Upper lobe of right lung (tissue), 1 donor: ENCODE results near the gene AURKAIP1. TPM values are rescaled to one million over a fixed set of nuclear protein-coding genes. Genes with fewer than 3 reads are reported as not detected.

ENCODE experiments used
- ATAC-seq: fragments of 200-7000 bp; cut with Tn5 transposase; one replicate; pipeline ENCODE4 v1.9.1; 2020; ENCODE audit warnings: mild to moderate bottlenecking, moderate library complexity
- DNase-seq: peaks from one replicate; pipeline ENCODE4 v3.0.0-alpha.2; 2020
- H3K27ac ChIP-seq: fragments of 200-600 bp; one replicate; pipeline ENCODE4 v1.8.0; 2022
- H3K27me3 ChIP-seq: fragments of 200-600 bp; one replicate; pipeline ENCODE4 v1.8.0; 2022; ENCODE audit warnings: mild to moderate bottlenecking
- H3K36me3 ChIP-seq: fragments of 200-600 bp; one replicate; pipeline ENCODE4 v1.8.0; 2022
- H3K4me1 ChIP-seq: fragments of 200-600 bp; one replicate; pipeline ENCODE4 v1.8.0; 2022
- H3K4me3 ChIP-seq: fragments of 200-600 bp; one replicate; pipeline ENCODE4 v1.8.0; 2022; ENCODE audit warnings: mild to moderate bottlenecking
- H3K9me3 ChIP-seq: fragments of 200-600 bp; one replicate; pipeline ENCODE4 v1.8.0; 2022
- CTCF ChIP-seq: fragments of 200-600 bp; IDR thresholded peaks from one replicate; pipeline ENCODE4 v1.8.0; 2022; ENCODE audit warnings: antibody characterized with exemption
- intact Hi-C: fragments of 100-400 bp; cut with DNase I; formaldehyde crosslinking; loops from one replicate; pipeline ENCODE4 v1.11.0; 2022
- microRNA-seq: library from miRNA; unstranded; fragments of <30 nt; microRNA quantifications from one replicate; pipeline ENCODE4 v1.2.0, GENCODE V29; 2020; ENCODE audit warnings: borderline microRNAs expressed
- total RNA-seq: library from RNA; stranded (reverse); fragmentation: NEBNext Ultra II Directional; extraction: Animal tissue kit (Norgen Biotek cat#: 25700); gene quantifications from one replicate; pipeline ENCODE4 v1.2.1, GENCODE V29; 2021
- donor health status: DM: no; HTN: yes; CAD: no; lungs with severe emphysema.

The AURKAIP1 gene
- total RNA-seq, 1 donor from 2014 or later: 92.1 TPM

DNA sequence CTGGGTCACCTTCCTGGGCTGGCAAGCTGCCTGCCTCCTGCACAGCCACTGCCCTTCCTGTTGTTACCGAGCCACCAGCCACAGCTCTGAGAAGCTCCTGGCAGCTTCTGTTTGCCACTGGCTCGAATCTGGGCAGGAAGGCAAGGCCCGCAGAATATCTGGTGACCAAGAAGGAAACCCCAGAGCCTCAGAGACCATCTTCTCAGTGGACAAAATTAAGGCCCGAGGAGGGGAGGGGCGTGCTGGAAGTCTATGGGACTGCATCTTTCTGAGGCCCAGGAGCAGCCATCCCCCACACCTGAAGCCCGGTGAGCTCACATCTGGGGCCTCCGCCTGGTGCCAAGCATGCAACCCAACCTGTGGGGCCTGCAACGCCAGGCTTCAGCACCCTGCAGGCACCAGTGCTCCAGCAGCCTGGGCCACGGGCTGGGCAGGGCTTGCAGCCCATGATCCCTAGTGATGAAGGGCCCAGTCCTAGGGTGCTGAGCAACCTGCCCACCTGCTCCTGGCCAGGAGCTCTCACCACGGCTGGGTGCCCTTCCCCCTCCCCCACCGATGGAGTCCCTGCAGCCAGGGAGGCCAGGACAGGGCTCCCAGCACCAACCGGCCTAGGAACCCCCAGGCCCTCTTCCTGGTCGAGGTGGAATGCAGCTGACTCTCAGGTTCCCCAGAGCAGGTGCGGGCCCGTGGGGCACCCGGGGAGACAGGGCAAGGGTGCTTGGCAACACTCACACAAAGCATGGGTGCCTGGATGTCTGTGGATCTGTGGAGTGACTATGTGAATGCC lies 49.5 kb downstream of the AURKAIP1 start:
- H3K27ac ChIP-seq: peak overlapping the region; percentile 91
- peaks cover 17% of the 10 kb centered on the region for H3K36me3 ChIP-seq
- ATAC-seq (no peak), DNase-seq (no peak)
- intact Hi-C loops: no loop called here
- no peaks in the 10 kb centered on the region for H3K9me3 ChIP-seq
- no peaks in the 10 kb centered on the region for H3K27me3 ChIP-seq
- H3K4me3 ChIP-seq: peak overlapping the region; percentile 98
- H3K4me1 ChIP-seq: peaks cover 27% of the 10 kb centered on the region
- TF ChIP-seq CTCF: no peak

- H3K36me3 ChIP-seq: peaks cover 21% of the 10 kb centered on the region
These were observed 50.3 kb downstream of the AURKAIP1 start, which contains the start of the genes CPTP and INTS11 for GRCh38 chr1:1324524-1325287. TSS of gene CPTP (plus strand) at chr1:1324802. CDS start at chr1:1326911, 2,109 bp downstream. TSS of gene INTS11 (minus strand) at chr1:1324660. CDS start at chr1:1324608, 52 bp downstream.

GRCh38 chr1:1324084-1324523 lies 50.9 kb downstream of the AURKAIP1 start:
- no peak for TF ChIP-seq CTCF
- no peak for DNase-seq
- ATAC-seq: no peak
- H3K4me1 ChIP-seq: peaks cover 27% of the 10 kb centered on the region
- intact Hi-C loops: no loop called here
- H3K4me3 ChIP-seq: peak overlapping the region; percentile 98
- peak overlapping the region; percentile 91 for H3K27ac ChIP-seq
- H3K9me3 ChIP-seq: no peaks in the 10 kb centered on the region
- peaks cover 25% of the 10 kb centered on the region for H3K36me3 ChIP-seq
- H3K27me3 ChIP-seq: no peaks in the 10 kb centered on the region

More at GRCh38 chr1:1324524-1325287, 50.3 kb downstream of the AURKAIP1 start, which contains the start of the genes CPTP and INTS11:
- no peak for TF ChIP-seq CTCF
- peaks cover 27% of the 10 kb centered on the region for H3K4me1 ChIP-seq
- DNase-seq: peak; percentile 97
- H3K27me3 ChIP-seq: no peaks in the 10 kb centered on the region
- H3K4me3 ChIP-seq: peak within 1 kb of the TSS; percentile 98
- intact Hi-C loops: no loop called here
- H3K27ac ChIP-seq: peak within 1 kb of the TSS; percentile 91
- no peaks in the 10 kb centered on the region for H3K9me3 ChIP-seq
- ATAC-seq: peak; percentile 92

Small RNA genes lying within 50 kb of the gene (microRNA-seq; reads per million reads assigned to microRNA genes)
- 0.50 reads per million for gene MIR6808

Other genes starting within 250 kb of the AURKAIP1 start
- gene TTLL10, start 201.3 kb downstream of the AURKAIP1 start, total RNA-seq: not detected
- gene TNFRSF18, start 168.6 kb downstream of the AURKAIP1 start, total RNA-seq: 0.98 TPM
- gene TNFRSF4, start 161.1 kb downstream of the AURKAIP1 start, total RNA-seq: 7.7 TPM
- 132 TPM for gene SDF4, start 143.2 kb downstream of the AURKAIP1 start, total RNA-seq
- 16.7 TPM for gene B3GALT6, start 143.0 kb downstream of the AURKAIP1 start, total RNA-seq
- 2.6 TPM for gene C1QTNF12, start 128.5 kb downstream of the AURKAIP1 start, total RNA-seq
- gene UBE2J2, start 101.4 kb downstream of the AURKAIP1 start, total RNA-seq: 52.5 TPM
- gene SCNN1D, start 94.8 kb downstream of the AURKAIP1 start, total RNA-seq: 3.6 TPM
- gene ACAP3, start 67.3 kb downstream of the AURKAIP1 start, total RNA-seq: 55.2 TPM
- gene PUSL1, start 66.6 kb downstream of the AURKAIP1 start, total RNA-seq: 14.2 TPM
- gene INTS11, start 50.5 kb downstream of the AURKAIP1 start, total RNA-seq: 81.9 TPM
- 20.4 TPM for gene CPTP, start 50.4 kb downstream of the AURKAIP1 start, total RNA-seq
- 0.32 TPM for gene TAS1R3, start 43.9 kb downstream of the AURKAIP1 start, total RNA-seq
- gene DVL1, start 25.8 kb downstream of the AURKAIP1 start, total RNA-seq: 66.0 TPM
- gene MXRA8, start 16.7 kb downstream of the AURKAIP1 start, total RNA-seq: 66.3 TPM
- gene CCNL2, start 24.1 kb upstream of the AURKAIP1 start, total RNA-seq: 165 TPM
- gene MRPL20, start 32.1 kb upstream of the AURKAIP1 start, total RNA-seq: 80.7 TPM
- 21.5 TPM for gene ANKRD65, start 46.1 kb upstream of the AURKAIP1 start, total RNA-seq
- 87.4 TPM for gene VWA1, start 60.5 kb upstream of the AURKAIP1 start, total RNA-seq
- gene ATAD3C, start 74.5 kb upstream of the AURKAIP1 start, total RNA-seq: 10.4 TPM
- 24.3 TPM for gene ATAD3B, start 96.6 kb upstream of the AURKAIP1 start, total RNA-seq
- 21.9 TPM for gene ATAD3A, start 137.0 kb upstream of the AURKAIP1 start, total RNA-seq
- 2.9 TPM for gene TMEM240, start 165.4 kb upstream of the AURKAIP1 start, total RNA-seq
- 125 TPM for gene SSU72, start 199.7 kb upstream of the AURKAIP1 start, total RNA-seq
- 7.4 TPM for gene FNDC10, start 224.9 kb upstream of the AURKAIP1 start, total RNA-seq
- gene MIB2, start 240.3 kb upstream of the AURKAIP1 start, total RNA-seq: 88.7 TPM